Brain microvascular endothelial cell (primary cell): ENCODE data around the gene HOXD8.

ENCODE experiments used
- DNase-seq: peaks from one replicate; pipeline ENCODE4 v3.0.0-alpha.2; 2020
- H3K27ac ChIP-seq: fragments of 250-450 bp; sonication (Bioruptor Pico); 2 replicates; pipeline ENCODE4 v1.5.1; 2020; ENCODE audit warnings: mild to moderate bottlenecking, moderate library complexity
- H3K27me3 ChIP-seq: fragments of 250-450 bp; sonication (Bioruptor Pico); replicated peaks from 2 replicates; pipeline ENCODE4 v1.5.1; 2020; ENCODE audit warnings: mild to moderate bottlenecking
- H3K36me3 ChIP-seq: fragments of 250-450 bp; sonication (Bioruptor Pico); replicated peaks from 2 replicates; pipeline ENCODE4 v1.5.1; 2020; ENCODE audit warnings: mild to moderate bottlenecking
- H3K4me3 ChIP-seq: 2 replicates; pipeline ENCODE4 v1.5.1; 2011; ENCODE audit warnings: low read depth, mild to moderate bottlenecking, control low read depth, low read length, moderate library complexity
- CTCF ChIP-seq: IDR thresholded peaks from 2 replicates; pipeline ENCODE4 v1.5.1; 2011; ENCODE audit warnings: low read depth, mild to moderate bottlenecking, moderate library complexity, low read length, control low read depth, inconsistent platforms; ENCODE audit errors: missing control alignments
- in situ Hi-C: cut with HindIII; loops from 2 replicates; pipeline ENCODE4 v1.10.0; 2017; ENCODE audit warnings: low sequenced_read_pairs, low pct_ligation_motif_present

Gene HOXD8

DNA sequence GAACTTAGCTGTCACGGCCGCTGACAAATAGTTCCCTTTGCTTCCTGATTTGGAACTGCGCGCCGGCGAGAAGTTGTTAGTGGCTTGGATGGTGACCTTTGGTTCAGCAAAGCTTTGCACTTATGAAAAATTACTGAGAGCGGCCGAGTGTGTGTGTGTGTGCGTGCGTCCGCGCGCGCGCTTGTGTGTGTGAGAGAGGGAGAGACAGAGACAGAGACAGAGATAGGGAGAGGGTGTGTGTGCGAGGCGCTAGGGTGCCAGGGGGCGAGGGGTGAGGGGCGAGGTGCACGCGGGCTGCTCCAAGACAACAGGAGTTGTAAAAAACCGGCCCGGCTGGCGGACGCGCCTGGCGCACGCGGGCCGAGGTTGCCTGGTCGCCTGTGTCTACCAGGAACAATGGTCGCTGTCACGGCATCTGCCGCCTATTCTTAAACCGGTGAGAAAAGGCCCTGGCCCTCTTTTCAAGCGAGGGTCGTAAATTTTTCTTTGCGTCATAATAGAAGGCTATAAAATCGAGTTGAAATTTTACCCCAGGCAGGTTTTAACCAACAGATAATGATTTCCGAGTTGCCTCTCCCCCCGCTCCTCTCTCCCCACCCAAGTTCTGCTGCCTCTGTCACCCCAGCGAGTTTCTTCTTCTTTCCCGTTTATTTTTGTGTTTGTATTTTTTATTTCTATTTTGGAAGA is 28.1 kb downstream of the HOXD8 start:
- H3K27ac ChIP-seq: no peak overlapping the region
- H3K27me3 ChIP-seq: peaks cover 94% of the 10 kb centered on the region

GRCh38 chr2:176158186-176158591 is 28.7 kb downstream of the HOXD8 start:
- H3K27ac ChIP-seq: no peak overlapping the region
- H3K27me3 ChIP-seq: peaks cover 95% of the 10 kb centered on the region
- no peak for TF ChIP-seq CTCF
- no peak for DNase-seq
- H3K36me3 ChIP-seq: no peaks in the 10 kb centered on the region
- in situ Hi-C loops: no loop called here
- H3K4me3 ChIP-seq: no peak overlapping the region

More for the DNA sequence above, 28.1 kb downstream of the HOXD8 start:
- H3K4me3 ChIP-seq: peak overlapping the region; percentile 12
- in situ Hi-C loops: no loop called here
- DNase-seq: no peak
- H3K36me3 ChIP-seq: no peaks in the 10 kb centered on the region
- no peak for TF ChIP-seq CTCF

DNA sequence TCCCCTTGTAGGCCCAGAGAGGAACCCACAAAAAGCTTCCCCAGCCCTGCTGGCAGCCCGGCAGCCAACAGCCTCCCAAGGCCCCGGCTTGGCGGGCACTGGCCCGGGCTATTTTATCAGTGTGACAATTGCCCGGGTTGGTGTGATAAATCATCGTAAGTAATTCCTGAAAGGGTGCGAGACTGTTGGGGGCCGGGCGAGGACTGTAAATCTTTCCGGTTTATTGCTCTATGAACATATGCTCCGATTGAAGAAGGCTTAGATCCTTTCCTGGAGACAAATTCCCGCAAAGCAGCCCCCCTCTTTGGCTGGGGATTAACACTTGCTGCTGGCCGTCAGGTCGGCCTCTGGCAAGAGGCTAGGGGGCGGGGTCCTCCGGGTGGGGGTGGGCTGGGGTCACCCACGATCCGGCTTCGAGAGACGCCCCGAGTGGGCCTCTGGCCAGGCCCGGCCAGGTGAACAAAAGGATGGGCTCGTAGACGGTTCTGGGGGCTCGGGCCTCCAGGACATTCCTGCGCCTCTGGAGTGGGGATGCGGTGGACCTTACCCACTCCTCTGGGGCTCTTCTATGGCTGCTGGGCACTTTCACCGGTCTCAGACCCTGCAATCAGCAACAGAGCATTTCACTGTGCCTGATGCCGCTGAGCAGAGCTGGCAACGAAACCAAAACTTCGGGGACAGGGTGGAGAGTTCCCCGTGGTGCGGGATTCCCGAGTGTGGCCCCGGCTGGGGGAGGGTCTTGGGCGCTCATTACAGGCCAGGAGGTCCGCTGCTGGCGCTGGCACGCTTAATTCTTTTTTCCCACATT is 29.6 kb downstream of the HOXD8 start:
- H3K27me3 ChIP-seq: peaks cover 96% of the 10 kb centered on the region
- in situ Hi-C loops: no loop called here
- no peak for DNase-seq
- TF ChIP-seq CTCF: no peak
- H3K36me3 ChIP-seq: no peaks in the 10 kb centered on the region
- no peak overlapping the region for H3K27ac ChIP-seq
- H3K4me3 ChIP-seq: no peak overlapping the region

DNA sequence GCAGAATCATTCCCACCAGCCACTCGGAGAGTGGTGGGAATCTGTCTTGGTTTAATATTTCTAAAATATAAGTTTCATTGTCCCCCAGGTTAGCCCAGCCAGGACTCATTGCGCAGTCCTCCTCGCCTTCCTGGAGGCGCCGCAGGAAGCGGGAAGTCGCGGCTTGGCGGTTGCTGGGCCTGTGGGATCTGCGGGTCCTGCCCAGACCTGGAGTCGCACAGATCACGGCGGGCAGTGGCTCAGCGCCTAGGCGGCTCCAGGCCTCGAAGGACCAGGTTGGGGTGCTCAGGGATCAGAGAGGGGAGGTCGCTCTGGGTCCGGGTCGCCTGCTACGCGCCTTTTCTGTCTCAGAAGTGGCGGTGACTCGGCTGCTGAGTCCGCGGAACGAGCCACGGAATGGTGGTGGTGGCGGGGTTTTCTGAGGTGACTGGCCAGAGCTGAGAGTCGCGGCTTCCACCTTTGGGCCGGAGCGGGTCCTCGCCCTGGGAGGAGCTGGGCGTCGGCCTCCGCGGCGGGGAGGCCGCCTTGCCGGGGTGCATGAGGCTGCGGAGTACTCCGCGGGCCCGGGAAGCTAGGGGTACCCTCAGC is 30.3 kb downstream of the HOXD8 start:
- Histone ChIP-seq H3K27ac (no peak overlapping the region), H3K4me3 (no peak overlapping the region), H3K36me3 (no peaks in the 10 kb centered on the region), H3K27me3 (peaks cover 96% of the 10 kb centered on the region)
- no peak for TF ChIP-seq CTCF
- in situ Hi-C loops: no loop called here
- DNase-seq: no peak

DNA sequence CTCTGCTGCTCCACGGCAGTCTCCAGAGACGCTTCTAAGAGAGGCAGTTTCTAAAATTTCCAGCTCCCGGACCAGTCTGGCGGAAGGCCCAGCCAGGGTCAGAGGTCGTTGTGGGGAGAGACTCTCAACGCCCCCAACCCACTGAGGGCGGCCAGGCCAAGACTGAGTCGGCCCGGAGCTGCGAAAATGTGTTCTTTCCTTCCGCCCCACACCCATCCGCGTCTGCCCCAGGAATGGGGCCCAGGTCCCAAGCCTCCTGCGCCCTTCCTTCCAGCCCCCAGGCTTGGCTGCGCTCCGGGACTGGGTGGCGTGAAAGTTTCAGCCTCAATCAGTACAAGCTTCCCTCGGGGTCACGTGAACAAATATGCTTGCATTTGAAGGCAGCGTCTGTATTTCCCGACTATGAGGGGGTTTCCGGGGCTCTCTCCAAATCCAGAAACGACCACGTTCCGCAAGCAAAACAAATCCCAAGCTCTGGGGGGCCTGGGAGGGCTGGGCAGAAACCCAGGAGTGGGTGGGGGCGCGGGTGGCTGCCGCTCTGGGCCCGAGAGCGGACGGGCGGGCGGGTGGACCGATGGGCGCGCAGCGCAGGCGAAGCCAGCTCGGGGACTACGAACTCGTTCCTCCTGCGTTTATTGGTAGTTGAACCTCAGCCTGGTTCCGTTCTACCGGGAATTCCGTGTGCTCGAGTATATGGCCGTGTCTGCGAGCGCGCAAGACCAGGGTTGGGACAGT is 30.9 kb downstream of the HOXD8 start:
- no peaks in the 10 kb centered on the region for H3K36me3 ChIP-seq
- H3K27me3 ChIP-seq: peaks cover 96% of the 10 kb centered on the region
- TF ChIP-seq CTCF: no peak
- in situ Hi-C loops: no loop called here
- H3K27ac ChIP-seq: no peak overlapping the region
- DNase-seq: no peak
- no peak overlapping the region for H3K4me3 ChIP-seq
